GM12892 (cell line): ENCODE results near the gene BMP6.

ENCODE experiments used
- DNase-seq: peaks from one replicate; pipeline ENCODE4 v3.0.0; 2011; ENCODE audit not compliant: insufficient read length
- FAIRE-seq: peaks from 2 replicates; lab custom pipeline; 2011; peaks lifted over from hg19 to GRCh38; lab: Jason Lieb, UNC
- POLR2A ChIP-seq: IDR thresholded peaks from 2 replicates; pipeline ENCODE4 v1.6.1; 2011; ENCODE audit warnings: low read depth, low read length, control low read depth
- POLR2AphosphoS5 ChIP-seq: IDR thresholded peaks from 2 replicates; pipeline ENCODE4 v1.6.1; 2011; ENCODE audit warnings: low read depth, low read length, control low read depth
- TAF1 ChIP-seq: IDR thresholded peaks from 2 replicates; pipeline ENCODE4 v1.6.1; 2011; ENCODE audit warnings: low read depth, mild to moderate bottlenecking, control low read depth, low read length, borderline replicate concordance

The BMP6 gene

GRCh38 chr6:7917729-7918128 lies 191.8 kb downstream of the BMP6 start:
- DNase-seq = no peak
- FAIRE-seq = no peak

DNA sequence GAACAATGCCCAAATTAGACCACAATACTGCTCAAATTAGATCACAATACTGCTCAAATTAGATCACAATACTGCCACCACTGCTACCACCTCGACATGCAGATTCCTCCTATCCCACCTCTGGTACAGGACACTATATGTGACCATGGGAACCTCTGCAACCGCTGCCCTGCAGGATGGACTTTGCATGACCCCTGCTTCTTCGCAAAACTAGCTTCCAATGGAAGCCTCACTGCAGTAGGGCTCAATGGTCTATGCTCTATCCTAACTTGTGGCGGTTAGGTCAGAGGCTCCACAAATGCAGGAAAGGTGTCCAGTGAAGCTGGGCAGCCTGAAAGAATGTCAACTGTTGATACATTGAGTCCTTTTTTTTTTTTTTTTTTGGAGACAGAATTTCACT lies 192.5 kb downstream of the BMP6 start:
- TF ChIP-seq TAF1 (no peak), POLR2AphosphoS5 (no peak), POLR2A (no peak)
- FAIRE-seq = no peak
- DNase-seq = no peak

More at GRCh38 chr6:7917729-7918128, 191.8 kb downstream of the BMP6 start:
- TF ChIP-seq POLR2A (no peak), POLR2AphosphoS5 (no peak), TAF1 (no peak)

DNA sequence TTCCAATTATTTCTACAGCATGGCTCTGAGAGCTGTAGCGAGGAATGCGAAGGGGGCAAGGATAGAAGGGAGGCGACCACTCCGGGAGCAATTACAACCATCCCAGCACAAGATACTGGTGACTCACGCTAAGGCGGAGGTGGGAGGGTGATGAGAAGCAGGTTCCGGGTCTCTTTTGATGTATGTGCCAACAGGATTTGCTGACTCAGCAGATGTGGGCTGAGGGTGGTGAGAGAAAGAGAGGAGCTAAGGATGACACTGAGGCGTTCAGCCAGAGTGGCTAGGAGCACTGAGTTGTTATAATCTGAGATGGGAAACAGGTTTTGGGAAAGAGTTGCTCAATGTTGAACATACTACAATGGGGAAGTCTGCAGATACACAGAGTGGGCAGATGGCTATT lies 194.0 kb downstream of the BMP6 start:
- FAIRE-seq = no peak
- DNase-seq = no peak
- TF ChIP-seq TAF1 (no peak), POLR2A (no peak), POLR2AphosphoS5 (no peak)

DNA sequence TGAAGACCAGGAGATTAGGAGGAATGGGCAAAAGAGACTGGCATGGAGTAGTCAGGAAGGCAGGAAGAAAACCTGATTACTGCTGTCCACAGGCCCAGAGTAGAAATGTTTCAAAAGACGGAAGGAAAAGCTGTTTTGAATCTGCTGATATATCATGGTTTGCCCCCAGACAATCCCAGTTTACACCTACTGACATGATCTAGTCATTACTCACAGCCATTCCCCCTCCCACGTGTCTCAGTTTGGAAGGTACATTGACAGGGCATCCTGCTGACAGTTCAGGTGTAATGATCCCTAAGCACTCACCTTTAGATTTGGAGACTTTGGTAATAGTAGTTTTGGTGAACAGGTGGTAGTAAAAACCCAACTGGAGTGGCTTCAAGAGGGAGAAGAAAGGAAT lies 194.5 kb downstream of the BMP6 start:
- FAIRE-seq = no peak
- no peak for DNase-seq

GRCh38 chr6:7921046-7921445 lies 195.1 kb downstream of the BMP6 start:
- DNase-seq = no peak
- FAIRE-seq = no peak
- TF ChIP-seq POLR2AphosphoS5 = no peak
- no peak for TF ChIP-seq TAF1
- no peak for TF ChIP-seq POLR2A

More for the DNA sequence above, 194.5 kb downstream of the BMP6 start:
- TF ChIP-seq TAF1 (no peak), POLR2AphosphoS5 (no peak), POLR2A (no peak)

GRCh38 chr6:7921632-7922092 lies 195.8 kb downstream of the BMP6 start:
- DNase-seq (no peak), FAIRE-seq (no peak)
- TF ChIP-seq POLR2AphosphoS5 = no peak
- no peak for TF ChIP-seq POLR2A

DNA sequence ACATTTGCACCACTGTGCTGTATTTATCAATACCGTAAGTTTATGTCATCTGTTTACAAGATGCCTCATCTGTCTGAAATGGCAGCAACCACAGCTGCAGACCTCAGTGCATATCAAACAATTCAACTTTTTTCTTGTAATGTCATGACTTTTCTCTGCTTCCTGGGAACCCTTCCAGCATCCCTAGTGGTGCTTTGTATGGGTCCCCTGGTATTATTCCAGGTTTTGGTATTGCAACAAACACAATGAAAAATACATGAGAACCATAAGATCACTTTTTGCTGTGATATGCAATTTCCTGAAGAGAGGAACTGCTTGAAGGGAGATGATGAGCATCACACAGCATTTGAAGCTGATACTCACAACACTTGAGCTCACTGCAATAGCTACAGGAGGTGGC lies 196.7 kb downstream of the BMP6 start:
- no peak for TF ChIP-seq POLR2AphosphoS5
- TF ChIP-seq TAF1 = no peak
- TF ChIP-seq POLR2A = no peak
- FAIRE-seq (no peak), DNase-seq (no peak)

GRCh38 chr6:7924867-7925266 lies 199.0 kb downstream of the BMP6 start:
- DNase-seq = no peak
- TF ChIP-seq POLR2A (no peak), TAF1 (no peak), POLR2AphosphoS5 (no peak)
- no peak for FAIRE-seq
